Activated T-cell treated with anti-CD3 and anti-CD28 coated beads, Interleukin-2, amount 50 U/mL, for 4 hours (primary cell): ENCODE results near the gene NUDT3. TPM values are rescaled to one million over a fixed set of nuclear protein-coding genes. Genes with fewer than 3 reads are reported as not detected.

Experiments
- ATAC-seq, 2 donors: fragments of 200-7000 bp; cut with Tn5 transposase; one replicate each; pipeline ENCODE4 v1.10.0; 2021
- DNase-seq: peaks from one replicate; pipeline ENCODE4 v3.0.0-alpha.2; 2020
- H3K27me3 Mint-ChIP-seq: one replicate; pipeline ENCODE4 v1.8.0; 2021; ENCODE audit warnings: low read depth, mixed read lengths
- H3K36me3 Mint-ChIP-seq: one replicate; pipeline ENCODE4 v1.8.0; 2022; ENCODE audit warnings: mixed read lengths; ENCODE audit not compliant: insufficient read depth
- H3K4me1 Mint-ChIP-seq: one replicate; pipeline ENCODE4 v1.8.0; 2021; ENCODE audit warnings: low read depth, mixed read lengths
- H3K4me3 Mint-ChIP-seq: one replicate; pipeline ENCODE4 v1.8.0; 2021; ENCODE audit warnings: mild to moderate bottlenecking, moderate library complexity, mixed read lengths
- H3K9me3 Mint-ChIP-seq: one replicate; pipeline ENCODE4 v1.8.0; 2021; ENCODE audit warnings: mixed read lengths
- total RNA-seq, 3 donors: library from RNA; stranded (reverse); gene quantifications; one replicate each; pipeline ENCODE4 v1.2.1, GENCODE V29; 2021

The NUDT3 gene
- total RNA-seq, 3 donors from 2014 or later: 26.1 to 28.1 (median 26.2) TPM

- H3K27me3 Mint-ChIP-seq: no peaks in the 10 kb centered on the region
- H3K9me3 Mint-ChIP-seq: no peaks in the 10 kb centered on the region
- peaks cover 71% of the 10 kb centered on the region for H3K4me1 Mint-ChIP-seq
- H3K4me3 Mint-ChIP-seq: peak overlapping the region; percentile 84
- H3K36me3 Mint-ChIP-seq: peaks cover 40% of the 10 kb centered on the region
- DNase-seq: no peak
- ATAC-seq: no peak
These were observed 151.9 kb downstream of the NUDT3 start for GRCh38 chr6:34240329-34241248.

- H3K4me1 Mint-ChIP-seq: peaks cover 65% of the 10 kb centered on the region
- DNase-seq (no peak), ATAC-seq (no peak)
- H3K4me3 Mint-ChIP-seq: peak overlapping the region; percentile 84
- peaks cover 40% of the 10 kb centered on the region for H3K36me3 Mint-ChIP-seq
- H3K9me3 Mint-ChIP-seq: no peaks in the 10 kb centered on the region
- no peaks in the 10 kb centered on the region for H3K27me3 Mint-ChIP-seq
These were observed 152.6 kb downstream of the NUDT3 start for GRCh38 chr6:34239893-34240292.

- H3K9me3 Mint-ChIP-seq: no peaks in the 10 kb centered on the region
- H3K4me1 Mint-ChIP-seq: peaks cover 62% of the 10 kb centered on the region
- DNase-seq: no peak
- H3K4me3 Mint-ChIP-seq: peak overlapping the region; percentile 84
- H3K27me3 Mint-ChIP-seq: no peaks in the 10 kb centered on the region
- peaks cover 40% of the 10 kb centered on the region for H3K36me3 Mint-ChIP-seq
- ATAC-seq: no peak
These were observed 153.0 kb downstream of the NUDT3 start for GRCh38 chr6:34239500-34239825.

GRCh38 chr6:34238585-34239499 lies 153.6 kb downstream of the NUDT3 start:
- no peak for ATAC-seq
- H3K27me3 Mint-ChIP-seq: no peaks in the 10 kb centered on the region
- peak overlapping the region; percentile 84 for H3K4me3 Mint-ChIP-seq
- peaks cover 64% of the 10 kb centered on the region for H3K4me1 Mint-ChIP-seq
- H3K9me3 Mint-ChIP-seq: no peaks in the 10 kb centered on the region
- no peak for DNase-seq
- peaks cover 38% of the 10 kb centered on the region for H3K36me3 Mint-ChIP-seq

GRCh38 chr6:34237722-34238584 lies 154.5 kb downstream of the NUDT3 start:
- no peaks in the 10 kb centered on the region for H3K9me3 Mint-ChIP-seq
- DNase-seq (peak; percentile 69), ATAC-seq (peak; percentile 32 to 33)
- H3K4me3 Mint-ChIP-seq: peak overlapping the region; percentile 86
- peaks cover 32% of the 10 kb centered on the region for H3K36me3 Mint-ChIP-seq
- H3K27me3 Mint-ChIP-seq: no peaks in the 10 kb centered on the region
- H3K4me1 Mint-ChIP-seq: peaks cover 56% of the 10 kb centered on the region

GRCh38 chr6:34237316-34237721 lies 155.2 kb downstream of the NUDT3 start:
- Mint-ChIP-seq H3K4me3 (no peak overlapping the region), H3K27me3 (no peaks in the 10 kb centered on the region), H3K9me3 (no peaks in the 10 kb centered on the region), H3K4me1 (peaks cover 50% of the 10 kb centered on the region), H3K36me3 (peaks cover 27% of the 10 kb centered on the region)
- ATAC-seq: peak; percentile 9 to 24
- DNase-seq: peak; percentile 28

GRCh38 chr6:34236443-34237315 lies 155.8 kb downstream of the NUDT3 start, which contains the start of gene HMGA1:
HMGA1 (plus strand) TSS chr6:34236873; CDS start chr6:34240781, 3,908 bp downstream.
- Mint-ChIP-seq H3K4me1 (peaks cover 43% of the 10 kb centered on the region), H3K36me3 (peaks cover 21% of the 10 kb centered on the region), H3K4me3 (peak within 1 kb of the TSS; percentile 86), H3K9me3 (no peaks in the 10 kb centered on the region), H3K27me3 (no peaks in the 10 kb centered on the region)
- ATAC-seq (peak; percentile 61 to 68), DNase-seq (peak; percentile 93)

- peaks cover 37% of the 10 kb centered on the region for H3K4me1 Mint-ChIP-seq
- no peaks in the 10 kb centered on the region for H3K27me3 Mint-ChIP-seq
- ATAC-seq (peak; percentile 19 to 32), DNase-seq (no peak)
- no peaks in the 10 kb centered on the region for H3K9me3 Mint-ChIP-seq
- peak overlapping the region; percentile 83 for H3K4me3 Mint-ChIP-seq
- H3K36me3 Mint-ChIP-seq: peaks cover 15% of the 10 kb centered on the region
These were observed 156.4 kb downstream of the NUDT3 start for GRCh38 chr6:34236131-34236442.

- no peaks in the 10 kb centered on the region for H3K9me3 Mint-ChIP-seq
- peak; percentile 56 to 63 for ATAC-seq
- H3K36me3 Mint-ChIP-seq: peaks cover 13% of the 10 kb centered on the region
- peaks cover 32% of the 10 kb centered on the region for H3K4me1 Mint-ChIP-seq
- H3K27me3 Mint-ChIP-seq: no peaks in the 10 kb centered on the region
- peak overlapping the region; percentile 83 for H3K4me3 Mint-ChIP-seq
- DNase-seq: peak; percentile 69
These were observed 156.9 kb downstream of the NUDT3 start for GRCh38 chr6:34235307-34236130.

GRCh38 chr6:34234667-34235306 lies 157.7 kb downstream of the NUDT3 start:
- DNase-seq (no peak), ATAC-seq (no peak)
- no peaks in the 10 kb centered on the region for H3K27me3 Mint-ChIP-seq
- peak overlapping the region; percentile 8 for H3K4me3 Mint-ChIP-seq
- H3K4me1 Mint-ChIP-seq: peaks cover 26% of the 10 kb centered on the region
- H3K9me3 Mint-ChIP-seq: no peaks in the 10 kb centered on the region
- H3K36me3 Mint-ChIP-seq: peaks cover 11% of the 10 kb centered on the region

GRCh38 chr6:34233867-34234266 lies 158.6 kb downstream of the NUDT3 start:
- Mint-ChIP-seq H3K4me3 (no peak overlapping the region), H3K27me3 (no peaks in the 10 kb centered on the region), H3K4me1 (peaks cover 20% of the 10 kb centered on the region), H3K9me3 (no peaks in the 10 kb centered on the region), H3K36me3 (peaks cover 7% of the 10 kb centered on the region)
- DNase-seq (no peak), ATAC-seq (no peak)

- no peak for ATAC-seq
- Mint-ChIP-seq H3K36me3 (no peaks in the 10 kb centered on the region), H3K27me3 (no peaks in the 10 kb centered on the region), H3K4me1 (peaks cover 13% of the 10 kb centered on the region), H3K4me3 (no peak overlapping the region), H3K9me3 (no peaks in the 10 kb centered on the region)
- DNase-seq: no peak
These were observed 159.6 kb downstream of the NUDT3 start for GRCh38 chr6:34232901-34233300.
